GM21447 (cell line): ENCODE measurements around the gene NOM1.
A peak's percentile ranks its signal among the peaks of the same experiment; 100 is the strongest.

Experiments
- ATAC-seq: cut with Tn5 transposase; IDR thresholded peaks from one replicate; pipeline ENCODE4 v1.9.1; 2021; ENCODE audit not compliant: unreplicated experiment

Gene NOM1

DNA sequence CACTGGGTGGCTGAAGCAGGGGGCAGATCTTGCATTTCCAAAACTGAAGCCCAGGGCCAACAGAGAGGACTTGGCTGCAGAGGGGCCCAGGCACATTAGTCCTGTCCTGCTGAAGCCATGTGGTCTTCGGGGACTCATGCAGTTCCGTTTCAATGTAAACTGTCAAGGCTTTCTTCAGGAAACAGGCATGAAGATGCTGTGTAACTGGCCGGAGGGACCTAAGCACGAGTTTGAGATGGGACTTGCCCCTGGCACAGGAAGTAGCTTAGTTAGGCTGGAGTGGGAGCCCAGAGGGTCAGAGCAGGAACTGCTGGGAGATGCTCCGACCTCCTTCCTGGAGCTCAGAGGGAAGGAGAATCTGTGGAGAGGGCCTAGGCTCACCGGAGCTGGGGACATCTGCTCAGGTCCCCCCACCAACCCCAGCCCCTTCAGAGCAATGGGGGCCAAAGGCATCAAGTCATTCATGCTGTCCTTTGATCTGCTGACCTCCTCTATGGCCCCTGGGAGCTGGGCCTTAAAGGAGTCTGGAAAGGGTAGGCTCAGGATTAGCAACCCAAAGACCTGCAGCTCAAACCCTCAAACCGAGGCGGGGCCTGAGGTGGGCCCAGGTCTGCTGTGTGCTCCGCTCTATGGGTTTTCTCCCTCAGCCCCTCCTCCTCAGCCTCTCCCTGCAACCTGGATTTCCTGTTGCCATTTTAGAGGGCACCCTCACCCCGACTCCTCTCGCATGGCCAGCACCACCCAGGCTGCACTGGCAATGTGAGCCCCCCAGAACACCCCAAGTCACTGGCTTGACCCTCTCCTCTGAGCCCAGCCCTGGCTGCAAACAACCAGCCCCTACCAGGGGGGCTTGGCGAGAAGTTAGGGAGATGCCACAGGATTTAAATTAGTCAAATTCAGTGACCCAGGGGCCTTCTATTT, 65.4 kb downstream of the NOM1 start:
- ATAC-seq: no peak

DNA sequence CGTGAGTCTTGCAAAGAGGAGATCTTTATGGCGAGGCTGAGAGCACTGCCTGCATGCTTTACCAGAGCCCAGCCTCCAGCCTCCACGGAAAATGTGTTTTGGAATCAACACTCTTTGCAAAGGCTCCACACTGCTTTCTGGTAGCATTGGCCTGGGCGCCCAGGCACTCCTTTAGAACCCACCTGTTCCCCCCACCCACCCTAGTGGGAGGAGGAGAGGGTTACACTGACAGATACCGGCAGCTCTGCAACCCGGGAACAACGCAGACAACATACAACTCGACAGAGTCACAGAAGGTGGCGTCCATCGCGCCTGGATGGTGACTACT, 66.5 kb downstream of the NOM1 start:
- ATAC-seq: no peak

DNA sequence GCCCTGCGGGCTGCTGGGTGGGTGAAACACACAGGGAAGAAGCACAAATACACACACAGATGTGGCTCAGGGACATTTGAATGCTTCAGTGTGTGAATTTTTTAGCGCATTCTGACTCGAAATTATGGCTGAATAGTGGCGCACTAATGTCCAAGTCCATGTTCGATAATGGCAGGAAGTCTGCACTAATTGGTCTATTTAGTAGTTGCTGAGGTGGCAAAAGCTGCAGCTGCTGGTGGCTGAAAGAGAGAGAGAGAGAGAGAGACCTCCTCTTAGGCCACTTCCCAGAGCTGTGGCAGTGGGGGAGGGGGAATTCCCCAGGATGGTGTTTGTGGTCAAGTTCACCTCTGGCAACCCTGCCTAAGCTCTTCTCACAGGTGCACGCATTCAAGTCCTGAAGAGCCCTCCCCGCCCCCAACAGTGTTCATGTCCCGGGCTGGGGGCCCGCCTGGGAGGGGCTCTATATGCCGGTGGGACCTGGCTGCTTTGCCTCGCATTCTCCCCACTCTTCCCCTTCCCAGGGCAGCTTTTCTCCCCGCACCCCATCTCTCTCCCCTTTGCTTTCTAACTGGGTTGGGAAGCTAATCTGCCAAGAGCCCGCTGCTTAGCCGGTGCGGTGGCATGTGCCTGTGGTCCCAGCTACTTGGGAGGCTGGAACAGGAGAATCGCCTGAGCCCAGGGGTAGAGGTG, 67.0 kb downstream of the NOM1 start:
- peak; percentile 67 for ATAC-seq

DNA sequence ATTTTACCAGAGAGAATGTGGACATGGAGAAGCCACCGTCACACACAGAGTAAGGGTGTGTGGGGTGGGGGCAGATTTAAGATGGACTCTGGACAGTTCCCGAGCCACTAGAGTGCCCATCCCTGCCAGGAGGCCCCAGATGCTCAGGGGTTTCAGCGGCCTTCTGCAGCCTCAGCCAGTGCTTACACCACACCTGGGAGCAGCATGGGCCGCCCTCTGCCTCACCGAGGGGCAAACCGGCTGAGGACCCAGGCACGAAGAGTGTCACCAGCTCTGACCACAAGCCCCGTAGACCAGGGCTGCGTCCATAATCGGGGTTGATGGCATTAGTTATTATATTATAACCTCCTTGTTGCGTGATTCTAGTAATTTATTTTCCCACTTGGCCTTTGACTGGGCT, 67.6 kb downstream of the NOM1 start:
- no peak for ATAC-seq

DNA sequence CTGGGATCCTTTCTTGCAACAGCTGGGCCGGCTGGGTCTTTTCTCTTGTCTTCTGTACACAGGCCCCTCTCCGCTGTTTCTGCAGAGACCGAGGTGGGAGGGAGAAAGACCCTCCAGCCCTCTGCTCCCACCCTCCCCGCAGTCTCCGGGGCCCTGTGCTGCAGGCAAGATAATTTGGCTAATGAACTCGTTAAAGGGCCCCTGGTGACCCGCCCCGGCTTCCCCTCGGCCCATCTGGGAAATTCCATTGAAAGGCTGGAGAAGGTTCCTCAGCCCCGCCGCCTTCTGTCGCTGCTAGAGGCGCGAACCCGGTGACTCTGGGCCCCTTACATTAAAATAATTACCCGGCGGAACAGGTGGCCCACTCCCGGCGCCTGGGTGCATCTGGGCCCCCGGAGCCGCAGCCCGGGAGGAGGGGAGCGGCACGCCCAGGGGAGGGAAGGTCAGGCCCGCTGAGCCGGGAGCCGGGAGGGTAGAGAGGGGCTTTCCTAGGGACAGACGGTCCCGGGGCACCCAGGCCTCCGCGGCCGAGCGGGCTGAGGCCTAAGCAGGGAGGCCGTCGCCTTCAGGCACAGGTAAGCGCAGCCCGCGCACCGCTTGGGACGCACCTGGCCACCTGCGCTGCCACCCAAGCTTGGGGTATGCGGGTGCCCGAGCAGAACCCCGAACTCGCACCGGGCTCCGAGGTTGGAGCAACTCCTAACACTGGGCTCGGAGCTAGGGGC, 68.3 kb downstream of the NOM1 start:
- no peak for ATAC-seq

DNA sequence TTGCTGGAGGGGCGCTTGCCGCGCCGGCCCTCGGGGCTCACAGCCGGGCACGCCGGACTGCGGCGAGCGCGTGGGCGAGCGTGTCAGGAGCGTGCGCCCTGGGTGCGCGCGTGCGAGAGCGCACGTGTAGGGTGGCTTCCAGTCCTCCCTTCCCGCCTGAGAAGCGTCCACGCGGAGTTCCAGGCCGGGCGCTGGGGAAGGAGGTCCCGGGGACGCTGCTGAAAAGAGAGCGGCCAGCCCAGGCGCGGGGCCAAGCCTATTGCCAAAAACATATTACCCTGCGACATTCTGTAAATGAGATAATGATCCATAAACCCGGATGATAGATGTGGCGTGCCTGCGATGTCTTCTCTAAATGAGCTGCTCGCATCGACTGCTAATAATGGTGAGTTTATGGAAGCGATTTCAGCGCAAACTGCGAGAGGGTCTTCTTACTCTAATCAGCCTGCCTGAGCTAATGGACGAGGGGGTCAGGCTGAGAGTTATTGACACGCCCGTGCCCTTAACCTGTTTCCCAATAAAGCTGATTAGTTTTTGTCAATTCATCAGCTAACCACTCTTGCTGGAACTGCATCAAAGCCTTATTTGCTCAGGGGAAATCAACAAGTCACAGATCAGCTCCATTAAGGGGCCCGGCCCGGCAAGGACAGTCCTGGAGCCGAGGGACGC, 69.0 kb downstream of the NOM1 start:
- ATAC-seq: no peak

DNA sequence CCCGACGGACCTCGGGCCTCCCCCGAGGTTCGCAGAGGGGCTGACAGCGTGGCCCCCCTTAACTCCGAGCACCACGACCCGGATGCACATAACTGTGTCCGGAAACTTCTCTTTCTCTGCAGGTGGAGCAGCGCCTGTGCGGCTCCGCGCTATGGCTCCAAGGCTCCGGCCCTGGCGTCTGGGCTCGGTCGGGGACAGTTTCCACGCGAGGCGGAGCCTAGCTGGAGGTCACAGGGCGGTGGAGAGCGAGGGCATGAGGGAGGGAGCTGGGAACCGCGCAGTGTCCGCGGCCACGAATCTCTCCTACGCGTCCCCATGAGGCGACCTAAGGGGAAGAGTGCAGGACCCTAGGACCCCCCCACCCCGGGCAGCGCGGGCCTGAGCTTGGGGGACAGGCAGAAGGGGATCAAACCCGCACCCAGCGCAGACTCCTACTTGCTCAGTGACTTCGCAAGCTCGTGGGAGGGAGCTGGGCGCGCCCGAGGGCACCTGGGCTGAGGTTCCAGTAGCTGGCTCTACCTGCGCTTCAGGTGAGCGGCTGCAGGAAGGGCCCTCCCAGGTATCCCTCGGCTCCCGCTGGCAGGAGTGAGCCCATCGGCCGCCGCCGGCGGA, 69.6 kb downstream of the NOM1 start:
- no peak for ATAC-seq

DNA sequence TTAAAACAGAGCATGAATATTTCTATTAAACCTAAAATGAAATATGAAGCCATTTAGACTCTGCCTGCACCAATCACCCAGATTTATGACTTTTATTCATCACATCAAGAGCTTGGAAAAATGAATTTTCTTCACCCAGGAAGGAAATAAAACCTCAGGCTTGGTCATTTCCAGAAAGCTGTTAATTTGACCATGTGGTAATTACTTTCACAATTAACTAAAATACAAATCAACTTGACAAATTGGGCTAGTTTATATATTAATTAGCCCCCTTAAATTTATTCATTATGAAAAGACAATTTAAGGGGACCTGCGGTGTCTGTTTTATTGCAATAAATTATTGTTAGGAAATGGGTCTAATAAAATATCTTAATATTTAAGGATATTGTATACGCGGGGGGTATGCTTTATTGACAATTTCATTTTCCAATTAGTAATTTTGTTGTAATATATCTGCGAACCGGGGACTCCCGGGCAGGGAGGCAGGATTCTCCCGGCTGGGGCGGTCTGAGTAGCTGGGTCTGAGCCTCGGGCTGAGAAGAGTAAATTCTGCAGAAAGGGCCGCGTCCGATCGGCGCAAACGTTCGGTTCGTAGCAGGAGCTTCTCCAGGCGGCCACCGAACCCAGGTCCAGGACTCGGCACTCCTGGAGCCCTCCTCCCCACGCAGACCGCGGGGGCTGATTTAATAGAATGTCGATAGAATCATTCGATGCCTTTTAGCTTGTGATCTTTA, 70.4 kb downstream of the NOM1 start:
- no peak for ATAC-seq

DNA sequence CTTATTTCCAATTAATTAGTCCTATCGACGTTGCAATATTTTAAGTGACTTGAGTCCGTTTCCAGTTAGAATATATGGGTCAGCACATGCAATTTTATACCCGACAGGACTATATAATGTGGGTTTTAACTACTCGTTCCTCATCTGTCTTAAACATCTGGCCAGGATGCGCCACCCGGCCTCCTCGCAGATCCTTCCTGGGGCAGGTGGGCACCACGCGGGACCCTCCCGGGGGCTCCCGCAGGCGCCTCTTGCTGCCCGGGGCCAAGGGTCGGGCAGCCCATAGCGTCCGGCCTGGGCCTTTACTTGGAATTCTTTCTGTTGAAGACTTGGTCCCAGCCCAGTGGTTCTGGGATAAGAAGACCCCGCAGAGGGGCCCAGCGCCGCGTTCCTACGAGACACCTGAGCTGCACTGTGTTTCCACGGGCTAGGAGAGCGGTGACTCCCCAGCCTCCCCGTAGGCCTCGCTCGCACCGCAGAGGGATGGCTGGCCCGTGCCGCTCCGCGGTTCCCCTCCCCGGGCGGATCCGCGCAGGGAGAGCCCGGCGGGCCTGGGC, 71.1 kb downstream of the NOM1 start:
- ATAC-seq: no peak

DNA sequence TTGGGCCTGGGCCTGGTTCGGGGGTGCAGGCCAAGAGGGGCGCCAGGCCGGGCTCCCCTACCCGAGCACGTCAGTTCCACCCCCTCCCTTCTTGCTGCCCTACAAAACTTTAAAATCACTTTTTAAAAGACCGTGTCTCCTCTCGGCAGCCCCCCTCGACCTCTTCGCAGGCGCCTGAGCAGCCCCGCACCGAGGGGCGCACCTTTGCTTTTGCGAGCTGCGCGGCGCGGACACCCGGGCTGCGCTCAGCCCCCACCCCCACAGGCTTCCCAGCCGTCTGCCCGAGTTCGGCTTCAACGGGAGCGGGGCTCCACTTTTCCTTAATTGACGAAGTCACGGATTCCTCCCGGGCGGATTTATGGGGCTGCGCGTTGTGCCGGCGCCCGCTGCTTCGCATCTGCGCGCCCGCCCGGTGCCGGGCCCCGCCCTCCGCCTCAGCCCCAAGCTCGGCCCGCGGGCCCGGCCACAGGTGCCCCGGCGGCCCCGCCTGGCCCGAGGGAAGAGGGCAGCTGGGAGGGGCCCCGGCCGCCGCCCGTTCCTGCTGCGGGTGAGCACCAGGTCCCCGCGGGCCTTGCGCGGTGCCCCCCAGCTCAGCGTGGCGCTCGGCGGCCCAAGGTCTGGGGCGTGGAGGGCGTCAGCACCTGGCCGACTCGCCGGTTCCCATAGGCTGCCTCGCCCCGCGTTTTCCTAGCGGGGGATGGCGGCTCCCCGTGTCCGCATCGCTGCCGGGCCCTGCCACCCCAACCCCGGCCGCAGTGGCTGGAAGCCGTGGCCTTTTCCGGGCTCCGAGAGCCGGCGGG, 71.8 kb downstream of the NOM1 start:
- no peak for ATAC-seq

DNA sequence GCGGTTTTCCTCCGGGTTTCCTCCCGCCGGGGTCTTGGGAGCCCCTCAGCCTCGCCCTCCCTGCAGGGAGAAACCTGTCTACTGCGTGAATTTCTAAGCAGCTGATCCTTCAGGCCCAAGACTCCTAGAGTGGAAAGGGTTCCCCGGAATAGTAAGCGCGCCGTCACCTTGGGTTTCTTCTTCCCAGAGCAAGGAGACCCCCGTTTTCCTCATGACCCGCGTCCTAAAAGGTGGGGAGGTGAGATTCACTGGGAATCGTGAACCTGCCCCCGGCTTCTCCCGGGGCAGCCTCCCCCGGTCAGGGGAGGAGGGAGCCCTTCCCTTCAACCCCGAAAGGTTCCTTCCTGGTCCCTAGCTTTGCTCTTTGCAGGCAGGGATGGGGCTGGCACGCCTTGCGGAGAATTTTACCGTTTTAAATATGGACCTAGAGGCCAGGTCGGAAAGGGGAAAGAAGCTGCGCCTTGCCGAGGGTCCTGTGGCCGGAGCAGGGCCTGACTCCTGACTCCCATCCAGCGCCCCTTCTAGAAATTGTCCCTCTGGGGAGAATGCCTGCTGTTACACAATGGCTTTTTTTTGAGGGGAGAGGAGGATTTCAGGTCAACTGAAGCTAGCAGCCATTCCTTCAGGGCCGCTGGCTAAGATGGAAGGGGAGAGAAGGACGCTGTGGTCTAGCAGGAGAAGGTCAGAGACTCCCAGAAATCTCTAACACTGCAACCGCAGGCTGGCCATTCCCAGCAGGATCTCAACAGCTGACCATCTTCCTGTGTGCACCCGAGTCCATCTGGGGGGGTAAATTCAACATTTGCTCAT, 72.6 kb downstream of the NOM1 start:
- ATAC-seq: no peak
